NOMO-1 treated with dmso at 0.1 percent for 144 hours (cell line): Measurements from ENCODE around the gene PIRT.
A peak's percentile ranks its signal among the peaks of the same experiment; 100 is the strongest.
"Not testable (repeated sequence)": the region's sequence is repeated elsewhere in the genome, so short reads cannot be mapped to it uniquely, and the experiment has no call there.

Source experiments
- DNase-seq: peaks from one replicate; lab custom pipeline; 2025; ENCODE audit not compliant: unreplicated experiment; lab: John Stamatoyannopoulos, UW

PIRT gene

GRCh38 chr17:10837921-10838320 lies at the start of gene PIRT:
Gene PIRT (minus strand): TSS chr17:10838087. CDS start chr17:10825645, 12,442 bp downstream.
- no peak for DNase-seq

- no peak for DNase-seq
Measured at GRCh38 chr17:10881959-10882358, 44.1 kb upstream of the PIRT start.

- peak; percentile 33 for DNase-seq
Measured at GRCh38 chr17:10879190-10879836, 41.4 kb upstream of the PIRT start.

- DNase-seq, result no peak
Measured at GRCh38 chr17:10875984-10876555, 38.2 kb upstream of the PIRT start.

GRCh38 chr17:10875430-10875851 lies 37.6 kb upstream of the PIRT start:
- DNase-seq, result peak; percentile 16

GRCh38 chr17:10871914-10872313 lies 34.0 kb upstream of the PIRT start:
- DNase-seq, result no peak

GRCh38 chr17:10870336-10871050 lies 32.6 kb upstream of the PIRT start:
- DNase-seq, result no peak

GRCh38 chr17:10868744-10869143 lies 30.9 kb upstream of the PIRT start:
- DNase-seq, result not testable (repeated sequence)

- DNase-seq, result no peak
Measured at GRCh38 chr17:10859051-10859450, 21.2 kb upstream of the PIRT start.

GRCh38 chr17:10857976-10858375 lies 20.1 kb upstream of the PIRT start:
- no peak for DNase-seq

- DNase-seq, result not testable (repeated sequence)
Measured at GRCh38 chr17:10846636-10847035, 8.7 kb upstream of the PIRT start.

GRCh38 chr17:10845388-10845751 lies 7.5 kb upstream of the PIRT start:
- DNase-seq, result no peak

- DNase-seq, result no peak
Measured at GRCh38 chr17:10844621-10845387, 6.9 kb upstream of the PIRT start.

GRCh38 chr17:10843811-10844210 lies 5.9 kb upstream of the PIRT start:
- no peak for DNase-seq

- DNase-seq, result no peak
Measured at GRCh38 chr17:10842658-10843057, 4.8 kb upstream of the PIRT start.

- DNase-seq, result no peak
Measured at GRCh38 chr17:10838682-10839081, 795 bp upstream of the PIRT start.

GRCh38 chr17:10836966-10837590 lies 809 bp downstream of the PIRT start:
- no peak for DNase-seq

GRCh38 chr17:10836145-10836544 lies 1.7 kb downstream of the PIRT start:
- no peak for DNase-seq

- DNase-seq, result no peak
Measured at GRCh38 chr17:10831696-10832095, 6.2 kb downstream of the PIRT start.

- DNase-seq, result no peak
Measured at GRCh38 chr17:10827898-10828552, 9.9 kb downstream of the PIRT start.

GRCh38 chr17:10824874-10825273 lies 13.0 kb downstream of the PIRT start:
- no peak for DNase-seq
